ENCODE results near the gene JCAD. TPM values are rescaled to one million over a fixed set of nuclear protein-coding genes. Genes with fewer than 3 reads are reported as not detected.

Gene JCAD
- total RNA-seq, 4 donors from 2014 or later = 0.91 to 23.1 (median 5.5) TPM

- peaks cover 0 to 14% (median 5%) of the 10 kb centered on the region in 3 donors for H3K4me1 ChIP-seq
- no peak for TF ChIP-seq POLR2A (IDR thresholded peaks at IDR 0.05)
- TF ChIP-seq, protein P1, sequence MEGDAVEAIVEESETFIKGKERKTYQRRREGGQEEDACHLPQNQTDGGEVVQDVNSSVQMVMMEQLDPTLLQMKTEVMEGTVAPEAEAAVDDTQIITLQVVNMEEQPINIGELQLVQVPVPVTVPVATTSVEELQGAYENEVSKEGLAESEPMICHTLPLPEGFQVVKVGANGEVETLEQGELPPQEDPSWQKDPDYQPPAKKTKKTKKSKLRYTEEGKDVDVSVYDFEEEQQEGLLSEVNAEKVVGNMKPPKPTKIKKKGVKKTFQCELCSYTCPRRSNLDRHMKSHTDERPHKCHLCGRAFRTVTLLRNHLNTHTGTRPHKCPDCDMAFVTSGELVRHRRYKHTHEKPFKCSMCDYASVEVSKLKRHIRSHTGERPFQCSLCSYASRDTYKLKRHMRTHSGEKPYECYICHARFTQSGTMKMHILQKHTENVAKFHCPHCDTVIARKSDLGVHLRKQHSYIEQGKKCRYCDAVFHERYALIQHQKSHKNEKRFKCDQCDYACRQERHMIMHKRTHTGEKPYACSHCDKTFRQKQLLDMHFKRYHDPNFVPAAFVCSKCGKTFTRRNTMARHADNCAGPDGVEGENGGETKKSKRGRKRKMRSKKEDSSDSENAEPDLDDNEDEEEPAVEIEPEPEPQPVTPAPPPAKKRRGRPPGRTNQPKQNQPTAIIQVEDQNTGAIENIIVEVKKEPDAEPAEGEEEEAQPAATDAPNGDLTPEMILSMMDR (IDR thresholded peaks at IDR 0.05) = no peak
- H3K27ac ChIP-seq = no peak overlapping the region
- H3K9me3 ChIP-seq = no peaks in the 10 kb centered on the region
- no peak overlapping the region for H3K4me3 ChIP-seq
- H3K27me3 ChIP-seq = peaks cover 0 to 3% (median 0%) of the 10 kb centered on the region in 4 donors
- WGBS, 2 donors = 91 to 98% methylated on average over 8 to 21 of the region's 21 CpGs
- H3K36me3 ChIP-seq = peaks cover 0 to 17% (median 0%) of the 10 kb centered on the region in 3 donors
- no peak for DNase-seq
- intact Hi-C loops (cut with DNase I) = no loop called here
Measured at GRCh38 chr10:30047430-30047829, 12.0 kb downstream of the JCAD start.

DNA sequence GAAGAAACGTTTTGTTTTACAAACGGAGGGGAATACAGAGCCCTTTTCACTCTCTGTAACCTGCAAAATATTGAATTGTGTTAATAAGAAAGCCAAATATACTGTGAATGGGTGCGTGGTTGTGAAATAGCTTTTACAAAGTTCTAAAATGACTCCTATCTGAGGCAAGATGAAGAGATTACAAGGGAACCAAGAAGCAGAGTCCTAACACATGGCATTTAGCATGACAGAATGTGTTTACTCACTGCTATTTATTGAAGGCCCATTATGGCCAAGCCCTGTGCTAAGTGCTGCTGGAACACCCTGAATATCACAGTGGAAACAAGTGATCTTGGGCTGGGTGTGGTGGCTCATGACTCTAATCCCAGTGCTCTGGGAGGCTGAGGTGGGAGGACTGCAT, 12.9 kb downstream of the JCAD start:
- Histone ChIP-seq H3K4me3 (no peak overlapping the region), H3K9me3 (no peaks in the 10 kb centered on the region), H3K27ac (no peak overlapping the region), H3K36me3 (peaks cover 0 to 17% (median 0%) of the 10 kb centered on the region in 3 donors), H3K4me1 (peaks cover 0 to 19% (median 11%) of the 10 kb centered on the region in 3 donors), H3K27me3 (peaks cover 0 to 3% (median 0%) of the 10 kb centered on the region in 4 donors)
- intact Hi-C loops (cut with DNase I) = no loop called here
- DNase-seq = no peak
- 46 to 51% methylated on average over 3 of the region's 3 CpGs for WGBS, 2 donors
- TF ChIP-seq, protein P1 (IDR thresholded peaks at IDR 0.05) = no peak
- TF ChIP-seq POLR2A (IDR thresholded peaks at IDR 0.05) = no peak

GRCh38 chr10:30045961-30046360, 13.4 kb downstream of the JCAD start:
- no peak for TF ChIP-seq POLR2A (IDR thresholded peaks at IDR 0.05)
- TF ChIP-seq, protein P1 (IDR thresholded peaks at IDR 0.05) = no peak
- H3K4me1 ChIP-seq = peaks cover 0 to 22% (median 11%) of the 10 kb centered on the region in 3 donors
- H3K4me3 ChIP-seq = no peak overlapping the region
- intact Hi-C loops (cut with DNase I) = no loop called here
- no peaks in the 10 kb centered on the region for H3K9me3 ChIP-seq
- H3K36me3 ChIP-seq = peaks cover 0 to 17% (median 0%) of the 10 kb centered on the region in 3 donors
- H3K27ac ChIP-seq = no peak overlapping the region
- no peak for DNase-seq
- WGBS, 2 donors = 77% methylated on average over 6 to 7 of the region's 7 CpGs
- H3K27me3 ChIP-seq = peaks cover 0 to 3% (median 0%) of the 10 kb centered on the region in 4 donors

DNA sequence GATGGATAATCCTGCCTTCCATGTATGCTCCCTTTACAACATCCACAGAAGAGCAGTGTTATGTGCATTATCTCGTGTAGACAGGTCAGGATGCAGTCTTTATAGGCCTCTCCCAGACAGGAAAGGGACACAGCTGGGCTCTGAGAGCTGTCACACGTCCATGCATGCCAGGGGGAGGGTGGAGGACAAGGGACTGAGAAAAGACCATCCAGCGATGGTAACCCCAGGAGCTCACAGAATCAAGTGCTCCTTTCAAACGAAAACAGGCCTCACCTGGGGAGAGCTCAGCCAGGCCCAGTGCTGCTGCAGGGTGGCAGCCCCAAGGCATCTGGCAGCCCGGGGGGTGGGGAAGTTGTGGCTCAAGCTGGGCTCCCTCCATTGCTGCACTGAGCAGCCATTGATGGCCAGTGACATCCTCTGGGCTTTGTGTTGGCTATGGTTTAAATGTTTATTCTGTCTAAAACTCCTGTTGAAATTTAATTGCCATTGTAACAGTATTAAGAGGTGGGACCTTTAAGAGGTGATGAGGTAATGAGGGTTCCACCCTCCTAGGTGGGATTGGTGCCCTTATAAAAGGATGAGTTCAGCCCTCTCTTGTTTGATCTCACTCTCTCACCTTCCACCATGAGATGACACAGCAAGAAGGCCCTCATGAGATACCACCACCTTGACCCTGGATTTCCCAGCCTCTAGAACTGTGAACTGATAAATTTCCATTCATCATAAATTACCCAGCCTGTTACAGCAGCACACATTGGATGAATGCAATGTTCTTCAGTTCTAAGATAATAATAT, 15.7 kb downstream of the JCAD start:
- intact Hi-C loops (cut with DNase I) = no loop called here
- no peak for TF ChIP-seq POLR2A (IDR thresholded peaks at IDR 0.05)
- TF ChIP-seq, protein P1 (IDR thresholded peaks at IDR 0.05) = no peak
- peaks cover 0 to 17% (median 0%) of the 10 kb centered on the region in 3 donors for H3K36me3 ChIP-seq
- H3K27ac ChIP-seq = no peak overlapping the region
- no peaks in the 10 kb centered on the region for H3K27me3 ChIP-seq
- no peaks in the 10 kb centered on the region for H3K9me3 ChIP-seq
- no peak overlapping the region for H3K4me3 ChIP-seq
- 33 to 53% methylated on average over 2 to 5 of the region's 5 CpGs for WGBS, 2 donors
- DNase-seq = no peak
- H3K4me1 ChIP-seq = peaks cover 0 to 29% (median 6%) of the 10 kb centered on the region in 3 donors

DNA sequence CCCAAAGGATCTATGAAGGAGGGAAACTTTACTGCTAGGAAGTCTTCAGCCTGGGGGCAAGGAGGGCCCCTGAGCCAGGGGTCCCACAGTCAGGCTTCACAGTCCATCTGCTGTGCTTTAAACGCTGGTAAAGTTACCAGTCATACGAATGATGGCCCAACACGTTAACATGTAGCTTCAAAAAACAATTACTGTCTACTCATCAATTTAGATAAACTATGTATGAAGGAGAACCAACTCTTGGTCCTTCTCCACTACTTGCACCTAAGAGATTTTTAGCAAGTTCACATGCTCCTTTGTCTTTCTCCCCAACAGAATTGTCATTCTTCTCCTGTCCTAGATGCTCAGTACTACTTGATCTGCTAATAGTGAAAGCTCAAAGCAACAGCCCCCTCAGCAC, 16.6 kb downstream of the JCAD start:
- H3K4me1 ChIP-seq = peaks cover 0 to 22% (median 6%) of the 10 kb centered on the region in 3 donors
- H3K9me3 ChIP-seq = no peaks in the 10 kb centered on the region
- DNase-seq = no peak
- 79 to 93% methylated on average over 3 of the region's 3 CpGs for WGBS, 2 donors
- peak overlapping the region in 2 of 4 donors; percentile 58 to 69 for H3K27ac ChIP-seq
- H3K27me3 ChIP-seq = no peaks in the 10 kb centered on the region
- no peak overlapping the region for H3K4me3 ChIP-seq
- H3K36me3 ChIP-seq = peaks cover 0 to 17% (median 0%) of the 10 kb centered on the region in 3 donors
- TF ChIP-seq, protein P1 (IDR thresholded peaks at IDR 0.05) = no peak
- no peak for TF ChIP-seq POLR2A (IDR thresholded peaks at IDR 0.05)
- intact Hi-C loops (cut with DNase I) = no loop called here
